HEK293T (cell line): ENCODE results near the gene HSH2D.

ENCODE experiments used
- FOXA1 ChIP-seq: fragments of 450-650 bp; IDR thresholded peaks from 2 replicates; pipeline ENCODE4 v1.6.1; 2016; ENCODE audit warnings: mild to moderate bottlenecking
- FOXK2 ChIP-seq: fragments of 450-650 bp; IDR thresholded peaks from 2 replicates; pipeline ENCODE4 v1.6.1; 2016; ENCODE audit warnings: mild to moderate bottlenecking
- L3MBTL2 ChIP-seq: fragments of 450-650 bp; conservative IDR thresholded peaks from 2 replicates; pipeline ENCODE4 v1.6.1; 2016; ENCODE audit warnings: mild to moderate bottlenecking
- LEF1 ChIP-seq: fragments of 450-650 bp; IDR thresholded peaks from 2 replicates; pipeline ENCODE4 v1.6.1; 2017; ENCODE audit warnings: mild to moderate bottlenecking, borderline replicate concordance
- SP1 ChIP-seq: fragments of 450-650 bp; IDR thresholded peaks from 2 replicates; pipeline ENCODE4 v1.6.1; 2017

- TF ChIP-seq LEF1 (no peak), SP1 (no peak), L3MBTL2 (no peak), FOXA1 (no peak), FOXK2 (no peak)
Measured at GRCh38 chr19:16144216-16144581, 714 bp downstream of the HSH2D start.
